NCI-H82 treated with DMSO at 0.1 percent for 48 hours (cell line): ENCODE data around the gene CCDC60.

Source experiments
- DNase-seq: peaks from one replicate; lab custom pipeline; 2025; ENCODE audit not compliant: unreplicated experiment; lab: John Stamatoyannopoulos, UW

The CCDC60 gene

DNA sequence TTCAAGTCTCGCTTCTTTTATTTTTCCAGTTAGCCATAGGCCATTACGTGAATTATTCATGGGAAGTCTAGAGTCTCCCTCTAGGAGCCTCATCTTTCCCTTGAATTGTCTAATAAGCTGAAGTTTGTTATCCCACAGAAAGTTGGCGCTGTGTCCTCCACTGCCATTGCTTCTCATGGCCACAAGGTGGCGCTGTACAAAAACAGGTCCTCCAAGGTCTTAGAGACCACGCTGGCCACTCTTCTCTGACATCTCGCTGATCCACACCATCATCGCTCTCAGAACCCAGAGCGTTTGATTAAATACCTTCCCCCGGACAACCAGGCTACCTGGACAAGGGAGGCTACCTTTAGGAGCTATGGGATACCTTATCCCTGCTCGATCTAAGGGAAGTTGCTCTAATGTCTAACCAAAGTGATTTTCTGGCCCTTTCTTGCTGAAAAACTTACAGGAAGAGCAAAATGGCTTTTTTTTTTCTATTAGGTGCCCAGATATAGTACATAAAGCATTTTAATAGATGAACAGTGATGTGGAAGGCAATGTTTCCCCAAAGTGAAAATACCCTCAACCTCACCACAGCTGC, 110.0 kb downstream of the CCDC60 start:
- DNase-seq: peak; percentile 41

DNA sequence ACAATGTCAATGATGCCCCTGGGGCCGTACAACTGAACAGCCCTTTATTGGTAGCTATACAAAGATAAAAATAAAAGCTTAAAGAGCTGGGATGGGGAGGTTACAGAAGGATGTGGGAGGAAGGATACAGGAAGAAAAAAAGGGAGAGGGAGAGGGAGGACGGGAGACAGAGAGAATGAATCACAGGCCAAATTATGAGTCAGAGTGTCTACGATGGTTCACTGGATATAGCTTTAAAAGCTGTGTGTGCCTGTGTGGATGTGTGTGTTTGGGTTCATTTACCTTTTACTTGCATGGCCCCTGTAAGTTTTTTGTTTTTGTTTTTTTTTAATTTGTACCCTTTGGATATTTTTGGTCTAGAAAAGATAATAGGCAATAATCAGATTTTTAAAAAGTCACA, 111.9 kb downstream of the CCDC60 start:
- no peak for DNase-seq

DNA sequence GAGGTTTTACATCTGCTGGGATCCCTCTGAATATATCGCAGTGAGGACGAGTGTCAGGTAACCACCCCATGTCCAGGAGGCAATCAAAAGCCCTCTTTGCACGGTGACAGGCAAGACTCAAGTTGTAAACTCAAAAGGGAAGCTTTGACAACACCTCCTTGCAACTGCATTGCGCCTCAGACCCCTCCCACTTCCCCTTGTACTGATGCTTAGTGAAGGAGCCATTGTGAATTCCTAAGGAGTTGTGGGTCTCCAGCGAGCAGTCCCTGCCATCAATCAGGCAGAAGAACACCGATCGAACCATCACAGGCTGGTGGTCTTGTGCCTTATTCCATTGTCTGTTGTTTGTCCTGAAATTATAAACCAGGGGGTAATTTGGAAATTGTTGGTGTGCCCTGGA, 112.6 kb downstream of the CCDC60 start:
- no peak for DNase-seq

DNA sequence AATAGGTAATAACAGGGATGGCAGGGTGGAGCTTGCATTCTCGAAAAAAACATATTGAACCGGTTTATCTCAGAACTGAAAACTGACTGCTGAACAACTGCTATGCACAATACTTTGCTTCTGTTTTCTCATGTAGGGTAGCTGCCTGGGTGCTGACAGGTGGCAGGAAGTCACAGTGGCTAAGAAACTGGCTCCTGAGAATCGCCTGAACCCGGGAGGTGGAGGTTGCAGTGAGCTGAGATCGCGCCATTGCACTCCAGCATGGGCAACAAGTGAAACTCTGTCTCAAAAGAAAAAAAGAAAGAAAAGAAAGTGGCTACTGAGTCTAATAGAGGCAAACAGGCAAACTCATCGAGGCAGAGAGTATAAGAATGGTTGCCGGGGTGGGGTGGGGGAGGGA, 113.1 kb downstream of the CCDC60 start:
- no peak for DNase-seq

DNA sequence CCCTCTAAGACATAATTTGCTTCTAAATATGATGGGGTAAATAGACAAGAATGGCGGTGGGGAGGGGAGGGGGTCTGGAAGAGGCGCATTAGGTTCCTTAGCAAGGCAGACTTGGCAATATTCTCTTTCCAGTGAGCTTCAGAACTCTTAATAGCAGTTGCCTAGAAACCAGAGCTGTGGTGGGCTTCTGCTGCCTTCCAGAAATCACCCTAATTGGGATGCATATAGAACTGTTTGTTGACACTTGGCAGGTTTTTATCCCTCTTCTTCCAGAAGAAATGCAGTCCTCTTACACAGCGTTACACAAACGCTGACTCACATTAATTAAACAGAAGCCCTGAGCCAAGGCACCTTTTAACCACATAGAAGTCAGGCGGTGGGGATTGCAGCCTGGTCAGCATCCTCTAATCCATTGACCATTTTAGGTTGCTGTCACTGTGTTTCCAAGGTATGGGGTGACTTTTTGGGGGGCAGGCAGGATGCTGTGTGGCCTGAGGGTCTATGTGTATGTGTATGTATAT, 114.1 kb downstream of the CCDC60 start:
- no peak for DNase-seq

DNA sequence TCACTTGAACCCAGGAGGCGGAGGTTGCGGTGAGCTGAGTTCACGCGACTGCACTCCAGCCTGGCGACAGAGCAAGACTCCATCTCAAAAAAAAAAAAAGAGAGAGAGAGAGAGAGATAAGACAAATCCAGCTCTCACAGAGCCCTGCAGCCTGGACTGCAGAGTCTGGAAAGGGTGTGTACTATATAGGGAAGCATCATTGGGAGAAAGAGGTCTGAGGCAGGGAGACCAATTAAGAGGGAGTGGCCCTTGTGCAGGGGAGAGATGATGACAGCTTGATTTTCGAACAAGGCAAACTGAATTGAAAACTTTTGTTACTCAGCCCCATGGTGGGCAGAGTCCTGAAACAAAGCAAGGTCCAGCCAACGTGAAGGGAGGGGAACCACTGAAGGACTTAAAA, 116.2 kb downstream of the CCDC60 start:
- no peak for DNase-seq

DNA sequence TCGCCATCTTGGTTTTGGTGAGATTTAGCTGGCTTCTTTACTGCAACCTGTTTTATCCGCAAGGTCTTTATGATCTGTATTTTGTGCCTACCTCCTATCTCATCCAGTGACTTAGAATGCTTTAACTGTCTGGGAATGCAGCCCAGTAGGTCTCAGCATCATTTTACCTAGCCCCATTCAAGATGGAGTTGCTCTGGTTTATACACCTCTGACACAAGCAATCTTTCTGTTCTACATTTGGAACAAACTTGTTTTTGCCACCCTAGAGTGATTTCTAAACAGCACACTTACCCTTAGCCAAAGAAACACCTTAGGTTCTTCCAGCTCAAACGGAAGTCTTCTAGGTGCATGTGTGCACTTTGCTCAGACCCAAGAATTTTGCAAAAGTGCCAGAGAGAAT, 122.3 kb downstream of the CCDC60 start:
- no peak for DNase-seq

DNA sequence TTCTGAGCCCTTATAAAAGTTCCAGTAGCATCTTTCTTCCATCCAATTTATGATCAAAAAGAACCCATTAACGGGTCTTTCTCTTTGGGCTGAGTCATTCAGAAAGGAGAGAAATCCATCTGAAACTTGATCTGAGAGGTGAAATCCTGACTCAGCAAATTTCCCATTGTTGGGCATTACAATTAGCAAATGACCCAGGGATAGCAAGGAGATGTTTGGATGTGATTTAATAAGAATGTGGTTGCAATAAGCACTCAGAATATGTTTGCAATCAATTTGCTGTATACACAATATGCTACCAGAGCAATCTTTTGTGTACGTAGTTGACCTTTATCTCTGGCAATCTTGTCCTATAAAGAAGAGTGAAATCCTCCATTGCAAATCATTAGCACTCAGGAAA, 122.7 kb downstream of the CCDC60 start:
- DNase-seq: no peak

DNA sequence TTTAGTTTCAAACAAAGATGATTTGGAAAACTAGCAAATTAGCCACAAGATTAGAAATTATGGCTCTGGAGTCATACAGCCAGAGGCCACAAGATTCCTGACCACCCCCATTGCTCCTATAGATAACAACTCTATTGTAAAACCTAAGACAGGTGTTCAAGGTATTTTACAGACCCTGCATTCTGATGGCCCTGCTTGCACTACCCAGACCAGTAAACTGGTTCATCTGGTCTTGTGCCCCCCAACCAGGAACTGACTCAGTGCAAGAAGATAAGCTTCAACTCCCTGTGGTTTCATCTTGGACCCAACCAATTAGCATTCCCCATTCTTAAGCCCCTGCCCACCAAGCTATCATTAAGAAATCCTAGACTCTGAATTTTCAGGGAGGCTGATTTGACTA, 125.0 kb downstream of the CCDC60 start:
- no peak for DNase-seq

DNA sequence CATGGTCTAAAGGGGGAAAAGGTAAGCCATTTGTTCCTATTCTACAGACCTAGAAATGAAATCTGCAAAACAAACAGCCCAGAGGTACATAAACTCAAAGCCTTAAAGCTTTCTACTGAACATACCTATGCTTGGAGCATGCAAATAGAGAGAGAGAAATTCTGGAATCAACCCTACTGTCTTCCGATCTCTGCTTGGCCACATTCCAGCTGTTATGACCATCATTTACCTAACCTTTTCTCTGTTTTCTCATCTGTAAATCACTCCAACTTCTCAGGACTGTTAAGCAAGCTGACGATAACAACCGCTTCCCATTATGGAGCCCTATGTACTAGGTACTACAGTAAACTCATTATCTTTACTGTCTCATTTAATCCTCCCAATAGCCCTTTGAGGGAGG, 126.3 kb downstream of the CCDC60 start:
- DNase-seq: no peak

DNA sequence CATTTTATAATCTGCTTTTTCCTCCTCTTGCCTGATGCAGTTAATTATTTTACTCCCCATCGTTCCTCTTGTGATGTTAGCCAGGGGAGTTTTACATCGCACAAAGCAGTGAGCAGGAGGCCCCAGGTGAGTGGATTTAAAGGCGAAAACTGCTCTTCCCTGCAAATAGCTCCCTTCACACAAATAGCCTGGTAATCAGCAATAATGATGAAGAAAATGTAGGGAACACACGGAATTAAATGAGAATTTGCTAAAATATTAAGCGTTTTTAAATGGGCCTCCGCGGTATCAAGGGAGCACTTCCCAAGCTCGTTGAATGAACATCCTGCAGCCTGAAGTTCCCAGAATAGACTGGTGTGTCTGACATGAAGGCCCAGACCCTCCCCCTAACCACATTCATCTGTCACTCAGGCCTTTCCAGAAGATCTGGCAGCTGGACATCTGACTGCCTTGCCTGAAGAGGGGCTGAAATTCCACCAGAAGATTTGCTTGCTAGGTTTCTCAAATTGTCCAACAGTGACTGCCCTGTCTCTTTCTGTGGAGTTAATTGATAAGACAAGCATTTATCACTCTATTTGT, 127.2 kb downstream of the CCDC60 start:
- DNase-seq: no peak

DNA sequence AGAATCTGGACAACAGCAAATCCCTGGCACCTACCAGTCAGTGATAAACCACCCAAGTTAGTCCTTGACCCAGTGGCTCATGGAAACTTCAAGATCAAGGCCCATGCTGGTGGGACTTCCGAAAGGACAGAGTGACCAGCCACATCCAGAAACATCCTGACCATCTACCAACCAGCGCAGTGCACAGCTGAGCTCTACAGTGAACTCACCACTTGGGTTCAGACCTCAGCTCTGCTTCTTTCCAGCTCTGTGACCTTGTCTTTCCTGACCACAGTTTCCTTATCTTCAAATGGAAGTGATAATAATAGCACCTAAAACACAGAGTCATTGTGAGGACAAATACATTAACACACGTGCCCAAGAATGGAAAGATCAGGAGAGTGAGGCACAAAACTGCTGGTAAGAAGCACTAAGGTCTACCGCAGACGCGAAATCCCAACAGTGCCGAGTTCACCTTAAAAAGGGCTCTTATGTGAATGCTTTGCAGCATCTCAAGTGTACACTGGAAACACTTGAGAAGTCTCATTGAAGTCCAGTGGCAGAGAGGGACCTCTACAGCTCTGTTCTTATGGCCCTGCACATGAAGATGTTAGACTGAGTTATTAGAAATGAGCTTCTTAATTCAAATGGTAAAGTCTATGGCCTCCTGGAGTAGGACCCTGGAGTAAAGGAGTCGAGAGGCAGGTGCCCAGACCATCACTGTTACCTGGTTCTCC, 128.8 kb downstream of the CCDC60 start:
- no peak for DNase-seq

DNA sequence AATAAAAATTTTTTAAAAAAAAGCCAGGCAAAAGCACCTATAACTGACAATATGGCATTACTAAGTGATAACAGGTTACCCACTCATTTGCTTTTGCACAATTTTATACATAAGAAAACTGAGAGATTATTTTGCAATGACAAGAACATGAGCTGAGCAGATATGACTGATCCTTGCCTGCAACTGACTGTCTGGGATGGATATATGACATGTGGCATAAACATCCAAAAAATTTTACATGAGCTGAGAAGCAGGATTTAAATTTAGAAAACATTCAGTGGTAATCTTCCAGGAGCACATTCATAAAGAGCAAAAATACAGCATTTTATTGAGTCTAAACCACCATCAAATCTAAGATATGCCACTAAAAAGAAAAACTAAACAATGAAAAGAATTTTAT, 133.8 kb downstream of the CCDC60 start:
- DNase-seq: no peak

DNA sequence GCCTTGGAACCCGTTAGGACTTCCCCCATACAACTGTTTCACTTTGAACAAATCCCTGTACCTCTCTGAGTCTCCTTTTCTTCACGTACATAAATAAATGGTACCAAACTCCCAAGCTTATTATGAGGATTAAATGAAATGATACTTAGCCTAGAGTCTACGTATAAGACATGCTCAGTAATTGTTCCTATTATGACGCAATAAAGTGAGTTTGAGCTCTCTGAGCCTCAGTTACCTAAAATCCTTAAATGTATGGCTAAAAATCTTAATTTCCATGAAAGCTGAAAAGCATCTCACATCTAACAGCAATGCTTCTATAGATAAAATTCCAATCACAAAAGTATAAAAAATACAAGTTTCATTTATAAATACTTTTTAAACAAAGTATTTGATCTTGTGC, 141.1 kb downstream of the CCDC60 start:
- no peak for DNase-seq

DNA sequence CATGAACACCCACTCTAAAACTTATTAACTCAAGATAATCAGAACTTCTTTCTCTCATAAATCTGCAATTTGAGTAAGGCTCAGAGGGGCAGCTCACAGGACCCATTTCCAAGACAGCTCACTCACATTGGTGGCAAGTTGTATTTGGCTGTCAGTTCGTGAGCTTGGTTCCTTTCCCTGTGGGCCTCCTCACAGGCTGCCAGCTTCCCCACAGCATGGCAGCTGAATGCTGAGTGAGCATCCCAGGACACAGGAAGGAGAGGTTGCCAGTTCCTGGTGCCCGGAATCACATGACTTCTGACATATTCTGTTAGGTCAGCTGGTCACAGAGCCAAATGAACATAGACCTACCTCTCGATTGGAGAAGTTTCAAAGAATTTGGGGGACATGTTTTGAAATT, 142.4 kb downstream of the CCDC60 start:
- no peak for DNase-seq

DNA sequence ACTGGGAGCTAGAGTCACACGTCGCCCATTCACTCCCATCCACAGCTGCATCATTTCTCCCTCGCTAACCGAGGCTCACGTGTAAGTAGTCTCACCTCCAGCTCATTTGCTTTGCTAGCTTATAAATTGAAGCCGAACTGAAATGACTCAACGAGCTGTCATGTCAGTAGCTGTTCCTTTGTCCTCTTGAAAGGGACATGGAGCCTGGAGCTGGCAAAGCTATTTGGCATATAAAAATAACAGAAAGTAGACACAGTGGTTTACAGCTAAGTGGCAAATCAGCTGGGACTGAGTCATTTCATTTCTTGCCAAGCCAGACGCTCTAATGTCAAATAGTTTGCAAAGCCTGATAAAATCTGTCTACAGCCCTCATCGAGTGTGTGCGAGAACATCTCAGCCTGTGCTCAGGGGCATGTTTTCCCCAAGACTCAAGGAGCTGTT, 144.6 kb downstream of the CCDC60 start:
- no peak for DNase-seq

DNA sequence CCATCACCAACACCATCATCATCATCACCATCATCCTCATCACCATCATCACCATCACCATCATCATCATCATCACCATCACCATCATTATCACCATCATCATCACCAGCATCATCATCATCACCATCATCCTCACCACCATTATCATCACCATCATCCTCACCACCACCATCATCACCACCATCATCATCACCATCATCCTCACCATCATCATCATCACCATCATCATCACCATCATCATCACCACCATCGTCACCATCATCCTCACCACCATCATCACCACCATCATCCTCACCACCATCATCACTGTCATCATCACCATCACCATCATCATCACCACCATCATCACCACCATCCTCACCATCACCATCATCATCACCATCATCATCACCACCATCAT, 146.0 kb downstream of the CCDC60 start:
- DNase-seq: no peak

DNA sequence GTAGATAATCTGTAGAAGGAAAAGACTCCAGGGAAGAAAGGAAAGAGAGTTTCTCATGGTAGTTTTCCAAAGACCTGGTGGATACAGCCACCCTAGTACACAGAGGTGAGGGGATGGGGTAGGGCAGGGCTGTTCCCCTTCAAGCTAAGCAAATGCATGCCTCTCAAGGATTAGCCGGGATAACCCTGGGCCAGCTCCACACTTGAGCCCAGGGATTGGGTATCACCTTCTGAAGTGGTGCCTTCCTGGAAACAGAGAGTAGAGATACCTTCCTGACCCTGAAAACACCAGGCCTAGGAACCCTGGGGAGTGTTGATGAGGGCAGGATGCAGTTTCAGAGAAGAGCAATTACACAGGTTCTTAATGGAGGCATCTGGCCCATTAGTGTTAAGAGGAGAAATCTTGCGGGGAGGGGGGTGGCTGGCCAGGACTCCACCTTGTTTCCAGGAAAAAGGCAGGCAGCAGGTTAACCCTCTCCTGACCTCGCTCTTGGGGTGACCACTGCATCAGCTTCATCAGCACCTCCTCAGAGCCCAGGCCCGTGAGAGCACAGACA, 152.1 kb downstream of the CCDC60 start:
- DNase-seq: no peak

DNA sequence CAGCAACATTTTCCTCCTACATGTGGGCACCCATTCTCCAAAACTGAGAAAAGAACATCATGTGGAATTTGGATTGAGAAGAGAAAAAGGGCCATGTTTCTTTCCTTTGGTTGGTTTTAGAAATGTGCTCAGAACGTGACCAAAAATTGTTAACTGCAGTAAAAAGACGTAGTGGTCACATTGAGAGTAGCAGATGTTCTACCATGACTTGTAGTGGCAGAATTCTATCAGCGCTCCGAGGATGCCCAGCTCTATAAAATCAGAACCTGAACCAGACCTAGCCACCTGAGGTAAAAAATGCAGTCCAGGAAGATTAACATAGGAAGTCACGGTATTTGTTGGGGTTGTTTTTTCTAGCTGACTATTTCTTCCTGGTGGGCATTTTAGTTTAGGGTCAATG, 157.3 kb downstream of the CCDC60 start:
- no peak for DNase-seq

DNA sequence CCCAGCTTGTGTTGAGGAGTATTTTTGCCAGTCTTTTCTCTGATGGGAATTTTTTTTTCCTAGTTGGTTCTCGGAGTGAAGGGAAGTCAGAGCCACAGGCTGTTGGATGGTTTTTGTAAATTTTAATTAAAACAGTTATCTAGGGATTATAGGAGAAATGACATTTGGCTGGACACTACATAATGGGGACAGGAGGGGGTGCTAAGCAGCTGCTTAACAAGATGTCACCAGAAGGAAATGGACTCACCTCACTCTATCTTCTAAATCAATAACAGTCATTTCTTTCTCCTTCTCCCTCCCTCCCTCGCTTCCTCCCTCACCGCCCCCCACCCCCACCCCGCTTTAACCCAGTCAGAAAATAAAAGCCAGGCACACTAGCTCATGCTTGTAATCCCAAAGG, 165.7 kb downstream of the CCDC60 start:
- no peak for DNase-seq

DNA sequence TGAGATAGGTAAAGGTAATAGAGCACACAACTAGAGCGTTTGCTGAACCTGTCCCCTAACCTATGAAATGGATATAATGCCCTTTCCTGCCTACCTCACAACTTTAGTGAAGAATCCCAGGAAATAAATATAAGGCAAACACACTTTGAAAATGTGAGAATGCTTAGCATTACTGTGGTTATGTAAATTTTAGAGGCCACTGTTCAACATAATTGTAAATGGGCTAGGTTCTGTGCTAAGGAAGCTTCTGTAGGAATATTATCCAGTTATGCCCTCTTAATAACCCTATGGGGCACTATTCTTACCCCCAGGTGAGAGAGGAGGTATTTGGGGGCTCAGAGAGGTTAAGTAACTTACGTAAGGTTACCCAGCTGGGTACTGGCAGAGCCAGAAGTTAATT, 166.5 kb downstream of the CCDC60 start:
- DNase-seq: no peak

DNA sequence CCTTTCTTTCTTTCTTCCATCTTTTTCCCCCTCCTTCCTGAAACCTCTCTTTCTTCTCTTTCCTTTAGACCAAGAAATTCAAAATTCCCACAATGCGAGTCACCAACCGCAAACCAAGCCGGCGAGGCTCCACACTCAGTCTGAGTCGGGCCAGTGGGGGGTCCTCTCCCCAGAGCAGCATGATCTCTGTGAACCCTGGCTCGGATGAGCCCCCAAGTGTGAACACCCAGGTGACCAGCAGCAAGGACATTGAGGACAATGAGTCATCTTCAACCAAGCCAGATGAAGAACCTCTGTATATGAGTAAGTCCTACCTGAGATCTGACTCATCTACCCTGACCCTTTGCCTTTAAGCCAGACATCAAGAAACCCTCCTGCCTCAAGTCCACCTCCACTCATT, 170.5 kb downstream of the CCDC60 start:
- no peak for DNase-seq
